NB4 (cell line): ENCODE results near the gene AK3.

Source experiments
- MYC ChIP-seq: IDR thresholded peaks from 2 replicates; pipeline ENCODE4 v1.6.1; 2011; ENCODE audit warnings: low read depth, low read length
- POLR2A ChIP-seq: IDR thresholded peaks from 2 replicates; pipeline ENCODE4 v1.6.1; 2011; ENCODE audit warnings: mild to moderate bottlenecking; ENCODE audit not compliant: insufficient read length; ENCODE audit errors: extremely low read depth
- TF ChIP-seq, protein P1 (sequence below): IDR thresholded peaks from one replicate; pipeline ENCODE4 v1.5.1; 2012; ENCODE audit warnings: low read depth, low read length
- TF ChIP-seq, protein P2 (sequence below): IDR thresholded peaks from 2 replicates; pipeline ENCODE4 v1.6.1; 2011; ENCODE audit warnings: low read depth, low read length

DNA sequence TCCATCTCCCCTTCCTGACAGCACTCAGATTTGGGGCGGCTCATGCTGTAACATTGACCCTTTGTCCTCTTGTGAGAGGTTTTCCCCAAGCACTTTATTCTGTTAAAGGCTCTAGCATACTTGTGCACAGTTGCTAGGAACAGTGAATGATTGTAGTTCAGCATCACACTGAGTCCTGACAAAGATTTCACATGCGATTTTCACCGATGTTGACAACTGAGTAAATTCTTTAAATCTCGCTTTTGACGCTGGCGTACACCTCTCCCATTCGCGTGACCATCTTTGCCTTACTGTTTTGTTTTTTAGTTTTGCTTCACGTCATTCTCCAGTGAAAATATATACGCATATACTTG lies 60.9 kb downstream of the AK3 start:
- TF ChIP-seq, protein P1, sequence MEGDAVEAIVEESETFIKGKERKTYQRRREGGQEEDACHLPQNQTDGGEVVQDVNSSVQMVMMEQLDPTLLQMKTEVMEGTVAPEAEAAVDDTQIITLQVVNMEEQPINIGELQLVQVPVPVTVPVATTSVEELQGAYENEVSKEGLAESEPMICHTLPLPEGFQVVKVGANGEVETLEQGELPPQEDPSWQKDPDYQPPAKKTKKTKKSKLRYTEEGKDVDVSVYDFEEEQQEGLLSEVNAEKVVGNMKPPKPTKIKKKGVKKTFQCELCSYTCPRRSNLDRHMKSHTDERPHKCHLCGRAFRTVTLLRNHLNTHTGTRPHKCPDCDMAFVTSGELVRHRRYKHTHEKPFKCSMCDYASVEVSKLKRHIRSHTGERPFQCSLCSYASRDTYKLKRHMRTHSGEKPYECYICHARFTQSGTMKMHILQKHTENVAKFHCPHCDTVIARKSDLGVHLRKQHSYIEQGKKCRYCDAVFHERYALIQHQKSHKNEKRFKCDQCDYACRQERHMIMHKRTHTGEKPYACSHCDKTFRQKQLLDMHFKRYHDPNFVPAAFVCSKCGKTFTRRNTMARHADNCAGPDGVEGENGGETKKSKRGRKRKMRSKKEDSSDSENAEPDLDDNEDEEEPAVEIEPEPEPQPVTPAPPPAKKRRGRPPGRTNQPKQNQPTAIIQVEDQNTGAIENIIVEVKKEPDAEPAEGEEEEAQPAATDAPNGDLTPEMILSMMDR, result no peak
- TF ChIP-seq MYC (peak; percentile 52), POLR2A (no peak)
- TF ChIP-seq, protein P2, sequence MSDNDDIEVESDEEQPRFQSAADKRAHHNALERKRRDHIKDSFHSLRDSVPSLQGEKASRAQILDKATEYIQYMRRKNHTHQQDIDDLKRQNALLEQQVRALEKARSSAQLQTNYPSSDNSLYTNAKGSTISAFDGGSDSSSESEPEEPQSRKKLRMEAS, result no peak; the same call in 1 of the 2 replicates
